ENCODE data around the gene MAPK8IP1. TPM values are rescaled to one million over a fixed set of nuclear protein-coding genes. Genes with fewer than 3 reads are reported as not detected.

Gene MAPK8IP1
- polyA plus RNA-seq, 1 donor from 2014 or later = 58.8 TPM

DNA sequence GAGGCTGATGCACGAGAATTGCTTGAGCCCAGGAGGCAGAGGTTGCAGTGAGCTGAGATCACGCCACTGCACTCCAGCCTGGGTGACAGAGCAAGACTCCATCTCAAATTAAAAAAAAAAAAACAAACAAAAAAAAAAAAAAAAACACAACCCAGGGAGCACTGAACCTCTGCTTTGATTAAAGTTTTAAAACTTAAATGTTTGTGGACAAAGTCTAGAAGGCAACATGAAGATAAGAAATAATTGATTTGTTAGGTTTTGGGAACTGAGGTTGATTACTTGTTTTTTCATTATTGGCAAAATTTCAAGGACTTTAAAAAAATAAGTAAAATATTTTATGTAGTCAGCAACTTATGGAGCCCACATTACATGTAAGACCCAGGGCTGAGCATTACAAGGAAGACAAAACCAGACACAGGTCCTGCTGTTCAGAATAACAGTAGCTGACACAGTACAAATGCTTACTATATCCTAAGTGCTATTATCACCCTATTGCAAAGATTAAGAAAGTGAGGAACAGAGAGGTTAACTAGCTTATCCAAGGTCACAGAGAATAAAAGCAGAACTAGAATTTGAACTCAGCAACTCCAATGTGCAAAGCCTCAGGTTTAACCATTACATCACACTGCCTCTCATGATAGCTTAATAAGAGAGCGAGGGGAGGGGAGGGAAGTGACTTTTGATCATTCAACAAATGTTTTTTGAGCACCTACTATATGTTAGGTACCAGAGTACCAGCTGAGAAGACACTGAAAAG is 40.5 kb upstream of the MAPK8IP1 start (continued):
- TF ChIP-seq, protein P1, sequence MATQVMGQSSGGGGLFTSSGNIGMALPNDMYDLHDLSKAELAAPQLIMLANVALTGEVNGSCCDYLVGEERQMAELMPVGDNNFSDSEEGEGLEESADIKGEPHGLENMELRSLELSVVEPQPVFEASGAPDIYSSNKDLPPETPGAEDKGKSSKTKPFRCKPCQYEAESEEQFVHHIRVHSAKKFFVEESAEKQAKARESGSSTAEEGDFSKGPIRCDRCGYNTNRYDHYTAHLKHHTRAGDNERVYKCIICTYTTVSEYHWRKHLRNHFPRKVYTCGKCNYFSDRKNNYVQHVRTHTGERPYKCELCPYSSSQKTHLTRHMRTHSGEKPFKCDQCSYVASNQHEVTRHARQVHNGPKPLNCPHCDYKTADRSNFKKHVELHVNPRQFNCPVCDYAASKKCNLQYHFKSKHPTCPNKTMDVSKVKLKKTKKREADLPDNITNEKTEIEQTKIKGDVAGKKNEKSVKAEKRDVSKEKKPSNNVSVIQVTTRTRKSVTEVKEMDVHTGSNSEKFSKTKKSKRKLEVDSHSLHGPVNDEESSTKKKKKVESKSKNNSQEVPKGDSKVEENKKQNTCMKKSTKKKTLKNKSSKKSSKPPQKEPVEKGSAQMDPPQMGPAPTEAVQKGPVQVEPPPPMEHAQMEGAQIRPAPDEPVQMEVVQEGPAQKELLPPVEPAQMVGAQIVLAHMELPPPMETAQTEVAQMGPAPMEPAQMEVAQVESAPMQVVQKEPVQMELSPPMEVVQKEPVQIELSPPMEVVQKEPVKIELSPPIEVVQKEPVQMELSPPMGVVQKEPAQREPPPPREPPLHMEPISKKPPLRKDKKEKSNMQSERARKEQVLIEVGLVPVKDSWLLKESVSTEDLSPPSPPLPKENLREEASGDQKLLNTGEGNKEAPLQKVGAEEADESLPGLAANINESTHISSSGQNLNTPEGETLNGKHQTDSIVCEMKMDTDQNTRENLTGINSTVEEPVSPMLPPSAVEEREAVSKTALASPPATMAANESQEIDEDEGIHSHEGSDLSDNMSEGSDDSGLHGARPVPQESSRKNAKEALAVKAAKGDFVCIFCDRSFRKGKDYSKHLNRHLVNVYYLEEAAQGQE (IDR thresholded peaks at IDR 0.05; ENCODE audit: borderline replicate concordance) = no peak
- TF ChIP-seq TAF1 (IDR thresholded peaks at IDR 0.05; ENCODE audit: low read depth) (no peak), EP300 (conservative IDR thresholded peaks at IDR 0.05; ENCODE audit: poor library complexity, severe bottlenecking) (no peak)

DNA sequence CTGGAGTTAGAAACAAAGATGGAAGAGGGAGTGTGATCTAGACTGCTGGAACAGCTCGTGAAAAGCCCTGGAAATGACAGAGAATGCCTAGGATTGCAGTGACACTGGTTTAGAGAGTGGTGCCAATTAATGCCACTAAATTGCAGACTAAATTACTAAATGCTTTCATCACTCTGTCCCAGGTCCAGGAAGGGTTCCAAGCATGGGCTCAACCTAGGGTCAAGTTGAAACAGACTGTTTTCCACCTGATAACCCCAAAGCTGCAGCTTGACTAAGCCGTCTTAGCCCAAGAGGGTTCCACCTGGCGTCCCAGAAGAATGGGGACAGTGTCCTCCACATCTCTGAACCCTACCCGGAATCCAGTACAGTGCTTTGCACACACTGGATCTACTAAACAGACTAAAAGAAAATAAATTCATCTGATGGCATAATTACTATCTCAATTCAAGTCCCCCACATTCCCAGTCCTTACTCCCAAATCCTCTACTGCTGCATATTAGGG is 39.2 kb upstream of the MAPK8IP1 start:
- H3K9ac ChIP-seq (ENCODE audit: low read length) = no peak overlapping the region
- peaks cover 29% of the 10 kb centered on the region for H3K79me2 ChIP-seq (replicated peaks; ENCODE audit: insufficient read depth, low read length)
- H3K27ac ChIP-seq (ENCODE audit: low read length) = no peak overlapping the region
- H2AFZ ChIP-seq (ENCODE audit: low read depth, low read length) = no peak overlapping the region
- H3K4me2 ChIP-seq (ENCODE audit: low read length) = no peak overlapping the region
- no peaks in the 10 kb centered on the region for H3F3A ChIP-seq (ENCODE audit: insufficient read depth, low read length, poor library complexity, severe bottlenecking)
- TF ChIP-seq SMC3 (conservative IDR thresholded peaks at IDR 0.05; ENCODE audit: poor library complexity) (no peak), MXI1 (conservative IDR thresholded peaks at IDR 0.05; ENCODE audit: poor library complexity, severe bottlenecking) (no peak), EP300 (conservative IDR thresholded peaks at IDR 0.05; ENCODE audit: poor library complexity, severe bottlenecking) (no peak), POLR2AphosphoS5 (IDR thresholded peaks at IDR 0.05) (no peak), EZH2 (IDR thresholded peaks at IDR 0.05; ENCODE audit: borderline replicate concordance, insufficient read depth, low read length, poor library complexity, severe bottlenecking) (no peak), RAD21 (conservative IDR thresholded peaks at IDR 0.05) (no peak), TAF1 (IDR thresholded peaks at IDR 0.05; ENCODE audit: low read depth) (no peak)
- TF ChIP-seq, protein P2, sequence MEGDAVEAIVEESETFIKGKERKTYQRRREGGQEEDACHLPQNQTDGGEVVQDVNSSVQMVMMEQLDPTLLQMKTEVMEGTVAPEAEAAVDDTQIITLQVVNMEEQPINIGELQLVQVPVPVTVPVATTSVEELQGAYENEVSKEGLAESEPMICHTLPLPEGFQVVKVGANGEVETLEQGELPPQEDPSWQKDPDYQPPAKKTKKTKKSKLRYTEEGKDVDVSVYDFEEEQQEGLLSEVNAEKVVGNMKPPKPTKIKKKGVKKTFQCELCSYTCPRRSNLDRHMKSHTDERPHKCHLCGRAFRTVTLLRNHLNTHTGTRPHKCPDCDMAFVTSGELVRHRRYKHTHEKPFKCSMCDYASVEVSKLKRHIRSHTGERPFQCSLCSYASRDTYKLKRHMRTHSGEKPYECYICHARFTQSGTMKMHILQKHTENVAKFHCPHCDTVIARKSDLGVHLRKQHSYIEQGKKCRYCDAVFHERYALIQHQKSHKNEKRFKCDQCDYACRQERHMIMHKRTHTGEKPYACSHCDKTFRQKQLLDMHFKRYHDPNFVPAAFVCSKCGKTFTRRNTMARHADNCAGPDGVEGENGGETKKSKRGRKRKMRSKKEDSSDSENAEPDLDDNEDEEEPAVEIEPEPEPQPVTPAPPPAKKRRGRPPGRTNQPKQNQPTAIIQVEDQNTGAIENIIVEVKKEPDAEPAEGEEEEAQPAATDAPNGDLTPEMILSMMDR (IDR thresholded peaks at IDR 0.05; ENCODE audit: poor library complexity, severe bottlenecking) = no peak
- TF ChIP-seq, protein P1 (IDR thresholded peaks at IDR 0.05; ENCODE audit: borderline replicate concordance) = no peak
- H3K27me3 ChIP-seq (ENCODE audit: insufficient read depth, low read depth, low read length) = peaks cover 17% of the 10 kb centered on the region
- H4K20me1 ChIP-seq (ENCODE audit: insufficient read depth) = no peaks in the 10 kb centered on the region
- no peaks in the 10 kb centered on the region for H3K9me2 ChIP-seq (ENCODE audit: insufficient read depth, low read length)
- H3K9me3 ChIP-seq (ENCODE audit: low read length) = no peaks in the 10 kb centered on the region
- H3K4me3 ChIP-seq (ENCODE audit: low read length) = no peak overlapping the region
- H3K36me3 ChIP-seq (ENCODE audit: insufficient read depth, low read length) = no peaks in the 10 kb centered on the region
